Omental fat pad (tissue), 4 donors: ENCODE results near the gene CNTNAP2. TPM values are rescaled to one million over a fixed set of nuclear protein-coding genes. Genes with fewer than 3 reads are reported as not detected.

ENCODE experiments used
- ATAC-seq: fragments of 150-250 bp; one replicate; pipeline ENCODE4 v1.9.1; 2016; ENCODE audit warnings: mild to moderate bottlenecking, moderate library complexity; ENCODE audit not compliant: low FRiP score
- DNase-seq: peaks from one replicate; pipeline ENCODE4 v3.0.0-alpha.2; 2019; ENCODE audit warnings: low spot score
- CTCF ChIP-seq, 3 donors: fragments of 450-650 bp; IDR thresholded peaks; one replicate each; pipeline ENCODE4 v1.5.1; 2016 to 2017; ENCODE audit warnings: antibody characterized with exemption in 3 of 3, mild to moderate bottlenecking in 3 of 3, moderate library complexity in 2 of 3
- total RNA-seq, 4 donors: library from RNA; depleted of rRNA; stranded (reverse); fragments of >200 nt; gene quantifications; one replicate each; pipeline ENCODE4 v1.1.0, GENCODE V29; 2016

Gene CNTNAP2
- total RNA-seq, 4 donors from 2014 or later, result 0.38 to 1.5 (median 1.1) TPM; not detected in 1

GRCh38 chr7:148153616-148154284, 2037.1 kb downstream of the CNTNAP2 start:
- TF ChIP-seq CTCF (IDR thresholded peaks at IDR 0.05), result no peak
- ATAC-seq, result peak; percentile 87
- no peak for DNase-seq

- ATAC-seq (no peak), DNase-seq (no peak)
- TF ChIP-seq CTCF (IDR thresholded peaks at IDR 0.05), result no peak
Measured at GRCh38 chr7:148155000-148155399, 2038.4 kb downstream of the CNTNAP2 start.

- DNase-seq (no peak), ATAC-seq (no peak)
- TF ChIP-seq CTCF (IDR thresholded peaks at IDR 0.05), result no peak
Measured at GRCh38 chr7:148155826-148156225, 2039.2 kb downstream of the CNTNAP2 start.

GRCh38 chr7:148156233-148156632, 2039.6 kb downstream of the CNTNAP2 start:
- DNase-seq (no peak), ATAC-seq (no peak)
- TF ChIP-seq CTCF (IDR thresholded peaks at IDR 0.05), result no peak

GRCh38 chr7:148159331-148159730, 2042.7 kb downstream of the CNTNAP2 start:
- no peak for TF ChIP-seq CTCF (IDR thresholded peaks at IDR 0.05)
- DNase-seq, result no peak
- no peak for ATAC-seq

- no peak for DNase-seq
- no peak for TF ChIP-seq CTCF (IDR thresholded peaks at IDR 0.05)
- no peak for ATAC-seq
Measured at GRCh38 chr7:148161776-148162175, 2045.2 kb downstream of the CNTNAP2 start.

GRCh38 chr7:148162808-148163207, 2046.2 kb downstream of the CNTNAP2 start:
- ATAC-seq (no peak), DNase-seq (no peak)
- no peak for TF ChIP-seq CTCF (IDR thresholded peaks at IDR 0.05)
